ENCODE data around the gene MAP3K7CL.

Gene MAP3K7CL

DNA sequence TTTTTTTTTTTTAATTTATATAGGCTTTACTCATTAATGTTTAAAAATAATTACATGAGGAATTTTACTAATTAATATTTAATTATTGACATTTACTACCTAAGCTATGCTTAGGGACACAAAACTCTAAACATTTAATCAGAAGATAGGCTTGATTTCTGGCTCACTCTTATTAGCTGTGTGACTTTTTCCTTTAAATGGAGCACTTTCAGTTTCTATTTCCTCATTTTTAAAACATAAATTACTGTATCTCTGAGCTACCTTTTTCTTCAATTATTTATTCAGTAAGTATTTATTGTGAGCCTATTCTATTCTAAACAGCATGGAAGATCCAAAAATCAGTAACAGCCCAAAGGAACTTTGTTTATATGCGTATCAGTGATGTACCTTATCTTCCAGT lies 40.5 kb downstream of the MAP3K7CL start:
- DNase-seq, result no peak

DNA sequence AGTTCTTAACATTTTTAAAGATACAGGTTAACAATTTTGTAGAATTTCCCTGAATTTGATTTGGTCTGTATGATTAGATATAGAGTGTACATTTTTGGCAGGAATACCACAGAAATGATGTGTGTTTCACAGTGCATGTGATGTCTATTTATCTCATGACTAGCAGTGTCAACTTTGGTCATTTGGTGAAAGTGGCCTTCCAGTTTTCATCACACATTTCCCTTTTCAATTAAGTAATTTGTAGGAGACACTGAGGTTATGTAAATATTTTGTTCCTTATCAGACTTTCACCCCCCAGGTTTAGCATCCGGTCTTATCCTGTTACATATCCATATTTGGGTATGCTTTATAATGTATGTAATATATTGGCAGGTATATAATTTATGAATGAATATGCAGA lies 41.8 kb downstream of the MAP3K7CL start:
- DNase-seq, result no peak

DNA sequence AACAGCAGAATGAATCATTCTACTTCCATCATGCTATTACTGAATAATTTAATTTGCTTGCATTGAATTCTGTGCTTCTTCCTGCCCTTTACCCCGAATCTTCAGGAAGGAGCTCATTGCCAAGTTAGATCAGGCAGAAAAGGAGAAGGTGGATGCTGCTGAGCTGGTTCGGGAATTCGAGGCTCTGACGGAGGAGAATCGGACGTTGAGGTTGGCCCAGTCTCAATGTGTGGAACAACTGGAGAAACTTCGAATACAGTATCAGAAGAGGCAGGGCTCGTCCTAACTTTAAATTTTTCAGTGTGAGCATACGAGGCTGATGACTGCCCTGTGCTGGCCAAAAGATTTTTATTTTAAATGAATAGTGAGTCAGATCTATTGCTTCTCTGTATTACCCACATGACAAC lies 44.2 kb downstream of the MAP3K7CL start:
- no peak for DNase-seq

DNA sequence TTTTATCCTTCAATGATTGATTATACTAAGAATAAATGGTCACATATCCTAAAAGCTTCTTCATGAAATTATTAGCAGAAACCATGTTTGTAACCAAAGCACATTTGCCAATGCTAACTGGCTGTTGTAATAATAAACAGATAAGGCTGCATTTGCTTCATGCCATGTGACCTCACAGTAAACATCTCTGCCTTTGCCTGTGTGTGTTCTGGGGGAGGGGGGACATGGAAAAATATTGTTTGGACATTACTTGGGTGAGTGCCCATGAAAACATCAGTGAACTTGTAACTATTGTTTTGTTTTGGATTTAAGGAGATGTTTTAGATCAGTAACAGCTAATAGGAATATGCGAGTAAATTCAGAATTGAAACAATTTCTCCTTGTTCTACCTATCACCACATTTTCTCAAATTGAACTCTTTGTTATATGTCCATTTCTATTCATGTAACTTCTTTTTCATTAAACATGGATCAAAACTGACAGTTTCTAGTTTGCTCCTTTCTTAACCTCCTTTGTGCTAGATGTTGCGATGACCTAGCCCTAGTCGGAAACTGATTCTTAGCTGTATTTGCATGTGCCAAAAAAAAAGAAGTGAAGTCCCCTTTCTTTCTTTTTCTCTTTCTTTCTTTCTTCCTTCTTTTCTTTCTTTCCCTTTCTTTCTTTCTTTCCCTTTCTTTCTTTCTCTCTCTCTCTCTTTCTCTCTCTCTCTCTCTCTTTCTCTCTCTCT lies 45.1 kb downstream of the MAP3K7CL start:
- no peak for DNase-seq

DNA sequence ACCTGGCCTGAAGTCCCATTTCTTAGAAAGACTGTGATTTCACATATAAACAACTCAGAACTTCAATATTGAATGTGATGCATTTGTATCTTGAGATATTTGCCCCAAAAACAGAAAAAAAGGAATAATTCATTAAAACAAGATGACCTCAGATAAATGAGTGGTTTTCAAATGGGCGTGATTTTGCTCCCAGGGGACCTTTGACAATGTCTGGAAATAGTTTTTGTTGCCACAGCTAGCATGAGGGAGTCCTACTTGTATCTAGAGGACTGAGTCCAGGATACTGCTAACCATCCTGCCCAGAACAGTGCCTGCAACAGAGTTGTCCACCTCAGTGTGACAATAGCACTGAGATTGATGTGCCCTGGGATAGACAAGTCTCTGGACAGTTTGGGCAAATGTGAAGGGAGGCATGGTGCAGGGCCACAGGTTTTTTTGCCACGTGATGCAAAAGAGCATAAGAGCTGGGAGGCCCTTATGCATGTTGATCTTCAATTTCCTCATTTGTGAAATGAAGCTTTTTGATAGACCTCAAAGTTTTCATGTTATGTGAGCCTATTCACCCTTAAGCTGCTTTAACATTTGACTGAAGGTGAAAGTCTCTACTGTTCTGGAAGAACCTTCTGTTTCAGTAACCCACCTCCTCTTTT lies 46.2 kb downstream of the MAP3K7CL start:
- DNase-seq, result no peak

DNA sequence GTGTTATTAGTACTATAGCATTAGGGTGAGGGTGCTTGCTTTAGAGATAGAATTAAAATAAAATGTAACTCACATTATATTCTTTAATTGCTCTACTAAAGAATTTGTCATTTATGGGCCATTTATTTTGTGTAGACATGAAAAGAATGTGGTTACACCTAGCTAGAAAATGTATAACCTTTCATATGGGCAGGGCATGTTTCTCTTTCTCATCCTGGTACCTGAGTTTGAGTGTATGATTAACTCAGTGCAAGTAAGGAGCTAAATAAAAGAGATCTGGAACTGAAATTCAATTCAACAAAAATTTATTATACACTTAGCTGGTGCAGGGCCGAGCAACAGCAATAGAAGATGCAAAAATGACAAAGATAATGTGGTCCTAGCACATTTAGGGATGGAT lies 47.4 kb downstream of the MAP3K7CL start:
- no peak for DNase-seq

DNA sequence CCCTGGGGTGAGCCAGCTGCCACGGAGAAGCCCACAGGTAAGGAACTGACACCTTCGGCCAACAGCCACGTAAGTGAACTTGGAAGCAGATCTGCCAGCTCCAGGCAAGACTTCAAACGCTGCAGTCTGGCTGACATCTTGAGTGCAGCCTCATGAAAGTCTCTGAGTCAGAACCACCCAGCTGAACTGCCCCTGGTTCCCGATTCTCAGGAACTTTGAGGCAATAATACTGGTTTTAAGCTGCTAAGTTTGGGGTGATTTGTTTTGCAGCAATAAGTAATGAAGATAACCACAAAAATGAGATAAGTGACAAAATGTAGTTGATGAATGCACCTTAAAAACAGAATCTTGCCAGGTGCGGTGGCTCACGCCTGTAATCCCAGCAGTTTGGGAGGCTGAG lies 48.5 kb downstream of the MAP3K7CL start:
- DNase-seq, result no peak

DNA sequence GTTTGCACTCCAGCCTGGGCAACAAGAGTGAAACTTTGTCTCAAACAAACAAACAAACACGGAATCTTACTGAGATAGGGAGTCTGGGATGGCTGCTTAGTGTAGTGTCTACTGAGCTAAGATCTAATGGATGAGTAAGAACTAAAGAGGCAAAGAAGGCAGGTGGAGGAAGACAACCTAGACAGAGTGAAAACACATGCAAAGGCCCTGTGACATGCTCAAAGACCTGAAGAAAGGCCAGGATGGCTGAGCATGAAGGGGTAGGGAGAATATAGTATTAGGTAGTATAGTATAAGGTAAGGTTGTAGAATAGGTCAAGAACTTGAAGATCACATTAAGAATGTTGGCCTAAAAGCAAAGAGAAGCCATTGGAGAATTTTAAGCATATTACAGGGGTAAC lies 49.1 kb downstream of the MAP3K7CL start:
- no peak for DNase-seq

DNA sequence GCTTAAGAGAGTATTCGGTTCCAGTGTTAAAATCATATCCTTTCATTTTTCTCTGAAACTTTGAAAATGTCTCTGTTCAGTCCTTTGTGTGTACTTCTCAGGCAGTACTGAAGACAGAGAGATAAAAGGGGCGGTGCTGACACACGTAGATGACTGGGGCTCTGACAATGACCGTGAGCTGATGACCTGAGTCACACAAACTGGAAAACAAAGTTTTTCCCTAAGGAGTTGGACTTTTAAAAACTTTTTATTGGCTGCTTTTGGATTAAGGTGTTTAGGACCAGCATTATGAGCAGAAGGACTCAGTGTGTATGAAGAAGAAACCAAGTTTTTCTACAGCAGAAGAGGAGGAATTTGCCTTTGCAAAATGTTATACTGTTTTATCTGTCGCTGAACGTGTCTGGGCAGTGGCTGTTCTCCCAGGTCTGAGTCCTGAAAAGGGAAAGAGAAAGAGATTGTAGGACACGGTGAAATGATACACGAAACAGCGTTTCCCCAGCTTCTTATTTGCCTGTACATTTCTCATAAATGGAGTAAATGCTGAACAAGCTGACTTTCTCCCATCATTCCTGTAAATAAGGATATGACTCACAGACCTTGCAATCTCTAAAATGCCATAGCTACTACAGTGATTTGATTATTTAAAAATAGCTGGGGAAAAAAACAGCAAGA lies 51.5 kb downstream of the MAP3K7CL start:
- DNase-seq, result no peak

DNA sequence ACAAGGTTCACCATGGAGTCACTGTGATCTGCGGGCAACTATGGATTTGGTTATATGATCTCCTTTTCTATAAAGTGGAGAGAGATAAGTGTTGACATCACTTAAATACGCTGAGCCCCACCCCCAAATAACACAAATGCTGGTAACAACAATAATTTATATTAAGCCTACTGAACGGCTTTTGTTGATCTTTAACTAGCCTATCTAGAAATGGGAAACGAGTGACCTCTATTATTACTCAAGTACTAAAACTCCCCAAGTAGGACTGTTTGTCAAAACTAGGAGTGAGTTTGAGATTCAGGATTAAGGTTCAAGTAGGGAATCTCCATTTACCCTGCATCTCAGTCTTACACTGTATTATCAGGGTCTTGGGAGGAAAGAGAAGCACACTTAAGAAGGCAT lies 52.2 kb downstream of the MAP3K7CL start:
- no peak for DNase-seq

DNA sequence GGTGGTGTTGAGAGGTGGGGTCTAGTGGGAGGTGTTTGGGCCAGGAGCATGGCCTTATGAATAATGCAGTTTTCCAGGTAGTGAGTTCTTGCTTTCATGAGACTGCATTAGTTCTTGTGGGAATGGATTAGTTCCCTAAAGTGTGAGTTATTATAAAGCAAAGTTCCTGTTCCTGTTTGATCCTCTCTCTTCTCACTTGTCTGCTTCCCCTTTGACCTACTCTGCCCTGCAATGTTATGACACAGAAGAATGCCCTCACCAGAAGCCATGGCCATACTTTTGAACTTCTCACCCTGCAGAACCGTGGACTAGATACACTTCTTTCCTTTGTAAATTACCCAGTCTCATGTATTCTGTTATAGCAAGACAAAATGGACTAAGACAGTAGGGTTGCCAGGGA lies 53.6 kb downstream of the MAP3K7CL start:
- no peak for DNase-seq

DNA sequence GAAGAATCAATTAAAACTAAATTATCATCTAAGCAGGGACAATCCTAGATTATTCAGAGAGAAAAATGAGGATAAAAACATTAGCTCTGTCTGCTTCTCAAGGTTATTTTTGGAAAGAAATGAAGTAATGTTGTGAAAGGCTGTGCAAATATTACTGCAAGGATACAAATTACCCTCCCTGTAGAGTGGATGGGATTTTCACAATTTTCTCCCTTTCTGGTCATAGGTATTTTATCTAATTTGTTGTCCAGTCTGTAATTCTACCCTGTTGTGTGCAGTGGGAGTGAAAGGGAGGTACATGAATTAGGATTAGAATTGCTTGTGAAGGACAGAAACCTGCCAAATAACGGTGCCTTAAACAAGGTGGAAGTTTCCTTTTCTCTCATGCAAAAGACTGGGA lies 54.7 kb downstream of the MAP3K7CL start:
- DNase-seq, result no peak

DNA sequence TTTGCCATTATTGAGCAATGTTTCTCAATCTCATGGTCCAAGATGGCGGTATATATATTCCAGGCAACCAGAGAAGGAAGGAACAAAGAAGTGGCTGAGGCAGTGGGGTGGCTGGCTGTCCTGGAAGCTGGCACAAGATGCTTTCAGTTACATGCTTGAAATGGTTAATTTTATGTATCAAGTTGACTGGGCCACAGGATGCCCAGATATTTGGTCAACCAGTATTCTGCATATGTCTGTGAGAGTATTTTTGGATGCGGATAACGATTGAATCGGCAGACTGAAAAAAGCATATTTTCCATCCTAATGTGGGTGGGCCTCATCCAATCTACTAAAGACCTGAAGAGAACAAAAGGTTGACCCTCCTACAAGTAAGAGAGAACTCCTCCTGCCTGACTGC lies 55.2 kb downstream of the MAP3K7CL start:
- no peak for DNase-seq

DNA sequence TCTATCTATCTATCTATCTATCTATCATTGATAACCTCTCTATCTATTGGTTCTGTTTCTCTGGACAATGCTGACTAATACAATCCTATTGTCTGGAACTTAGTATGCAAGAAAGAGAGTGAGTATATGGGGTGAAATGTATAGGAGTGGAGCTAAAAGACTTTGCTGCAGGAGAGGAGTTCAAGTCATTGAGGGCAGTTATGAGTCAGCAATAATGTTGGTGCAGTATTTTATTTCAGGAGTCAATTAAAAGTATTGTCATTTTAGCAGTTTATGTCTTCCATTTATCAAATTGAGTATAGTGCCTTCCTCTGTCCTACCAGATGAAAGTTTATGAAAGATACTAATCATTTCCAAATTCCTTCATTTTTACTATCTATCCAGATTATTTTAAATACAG lies 55.8 kb downstream of the MAP3K7CL start:
- no peak for DNase-seq

DNA sequence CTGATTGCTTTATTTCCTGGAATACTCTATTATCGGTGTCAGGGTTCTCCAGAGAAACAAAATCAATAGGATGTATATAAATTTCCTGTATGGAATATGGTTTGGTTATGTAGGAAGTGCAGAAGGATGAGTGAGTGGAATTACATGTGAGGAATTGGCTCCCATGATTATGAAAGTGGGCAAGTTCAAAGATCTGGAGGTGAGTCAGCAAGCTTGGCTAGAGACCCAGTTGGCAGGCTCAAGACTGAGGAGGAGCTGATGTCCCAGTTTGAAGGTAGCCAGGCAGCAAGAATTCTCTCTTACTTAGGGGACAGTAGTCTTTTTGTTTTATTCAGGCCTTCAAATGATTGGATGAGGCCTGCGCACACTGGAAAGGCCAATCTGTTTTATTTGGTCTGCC lies 57.5 kb downstream of the MAP3K7CL start:
- no peak for DNase-seq

DNA sequence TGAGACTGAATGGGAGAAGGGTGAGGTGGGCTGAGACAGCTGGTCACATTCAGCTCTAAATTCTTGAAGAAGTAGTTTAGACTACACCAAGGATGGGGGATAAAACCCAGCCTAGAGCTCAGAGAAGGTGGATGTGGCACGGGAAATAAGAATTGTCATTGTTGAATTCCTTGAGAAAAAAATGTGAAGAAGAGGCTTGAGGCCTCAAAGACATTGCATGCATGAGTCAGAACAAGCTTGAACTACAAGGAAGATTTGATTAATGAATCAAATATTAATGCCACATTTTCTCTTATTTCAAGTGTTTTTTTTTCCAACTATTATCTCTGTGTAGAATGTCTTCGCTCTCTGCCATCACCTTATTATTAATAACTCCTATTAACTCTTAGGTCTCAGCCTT lies 58.9 kb downstream of the MAP3K7CL start:
- DNase-seq, result no peak

DNA sequence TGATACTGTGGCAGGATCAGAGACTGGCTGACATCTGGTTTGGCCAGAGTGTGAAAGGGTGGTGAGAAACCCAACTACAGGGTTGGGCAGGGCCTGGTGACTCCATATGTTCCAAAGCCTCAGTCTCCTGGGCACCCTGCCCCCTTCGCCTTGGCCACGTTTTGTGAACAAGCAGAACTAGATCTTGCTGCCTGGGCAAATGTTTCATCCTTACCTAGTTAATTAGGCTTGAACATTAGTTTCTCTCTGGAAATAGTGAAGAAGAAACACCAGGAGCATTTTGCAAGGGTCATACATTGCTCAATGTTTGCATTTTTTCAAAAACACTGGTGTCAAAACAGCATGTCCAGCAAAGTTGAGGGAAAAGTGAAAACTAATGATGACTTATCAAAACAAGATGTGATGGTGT lies 60.5 kb downstream of the MAP3K7CL start:
- no peak for DNase-seq

DNA sequence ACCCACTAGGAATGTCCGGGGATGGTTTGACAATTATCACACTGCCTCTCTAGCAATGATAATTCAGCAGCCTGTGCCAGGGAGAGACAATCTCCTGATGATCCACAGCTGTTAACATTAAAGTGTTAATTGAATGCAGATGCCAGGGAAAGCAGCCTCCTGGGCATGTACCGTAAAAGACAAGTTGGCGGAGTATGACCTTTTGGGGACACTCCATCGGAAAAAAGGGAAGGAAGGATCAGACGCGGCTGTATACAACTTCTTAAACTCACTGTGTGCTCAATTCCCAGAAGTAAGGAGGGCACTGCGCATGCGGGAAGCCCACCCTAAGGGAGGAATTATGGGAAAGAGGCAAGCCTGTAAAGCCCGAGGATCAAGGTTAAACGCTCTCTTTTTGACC lies 62.6 kb downstream of the MAP3K7CL start:
- DNase-seq, result no peak

DNA sequence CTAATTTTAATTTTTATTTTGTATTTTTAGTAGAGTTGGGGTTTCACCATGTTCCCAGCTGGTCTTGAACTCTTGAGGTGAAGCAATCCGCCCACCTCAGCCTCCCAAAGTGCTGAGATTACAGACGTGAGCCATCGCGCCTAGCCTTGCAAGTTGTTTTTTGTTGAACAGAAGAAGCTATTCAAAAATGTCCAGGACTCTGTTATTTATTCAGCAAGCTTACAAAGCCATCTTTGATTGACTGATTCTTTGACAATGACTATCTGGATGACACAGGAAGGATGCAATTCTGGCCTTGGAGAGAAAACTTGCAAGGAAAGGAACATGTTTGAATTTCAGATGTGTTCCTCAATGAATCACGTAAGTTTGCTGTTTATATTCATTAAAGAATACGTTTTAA lies 63.5 kb downstream of the MAP3K7CL start:
- no peak for DNase-seq

DNA sequence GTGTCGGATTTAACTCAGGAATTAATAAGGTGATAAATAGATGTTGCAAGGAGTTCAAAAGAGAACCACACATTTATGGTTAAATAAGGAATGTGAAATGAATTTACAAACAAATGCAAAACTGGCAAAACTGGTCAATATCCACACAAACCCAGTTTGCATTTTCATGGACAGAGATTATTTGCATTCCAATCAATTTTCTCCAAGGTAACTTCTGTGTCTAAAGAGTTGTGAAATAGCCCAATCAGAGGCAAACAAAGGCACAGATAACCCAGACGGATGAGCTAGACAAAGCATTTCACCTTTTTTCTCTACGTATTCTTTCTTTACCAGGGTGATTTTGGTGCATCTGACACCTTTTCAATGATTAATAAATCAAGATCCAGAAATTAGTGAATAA lies 63.9 kb downstream of the MAP3K7CL start:
- no peak for DNase-seq

DNA sequence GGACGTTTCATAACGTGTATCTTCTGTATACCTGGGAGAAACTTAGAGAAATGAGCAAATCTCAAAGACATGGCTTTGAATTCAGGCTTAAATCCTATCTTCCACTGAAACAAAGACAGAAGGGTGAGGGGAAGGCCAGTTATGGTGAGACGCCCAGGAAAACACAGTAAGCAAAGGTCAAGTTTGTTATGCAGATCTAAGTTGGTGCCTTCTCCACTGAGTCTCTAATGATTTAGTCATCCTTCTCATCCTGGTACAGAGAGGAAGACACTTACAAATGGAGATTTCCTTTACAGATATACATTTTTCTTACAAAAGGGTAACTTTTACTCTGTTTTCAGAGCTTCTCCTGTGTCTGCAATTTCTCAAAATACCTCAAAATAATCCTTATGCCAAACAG lies 64.4 kb downstream of the MAP3K7CL start:
- DNase-seq, result no peak

DNA sequence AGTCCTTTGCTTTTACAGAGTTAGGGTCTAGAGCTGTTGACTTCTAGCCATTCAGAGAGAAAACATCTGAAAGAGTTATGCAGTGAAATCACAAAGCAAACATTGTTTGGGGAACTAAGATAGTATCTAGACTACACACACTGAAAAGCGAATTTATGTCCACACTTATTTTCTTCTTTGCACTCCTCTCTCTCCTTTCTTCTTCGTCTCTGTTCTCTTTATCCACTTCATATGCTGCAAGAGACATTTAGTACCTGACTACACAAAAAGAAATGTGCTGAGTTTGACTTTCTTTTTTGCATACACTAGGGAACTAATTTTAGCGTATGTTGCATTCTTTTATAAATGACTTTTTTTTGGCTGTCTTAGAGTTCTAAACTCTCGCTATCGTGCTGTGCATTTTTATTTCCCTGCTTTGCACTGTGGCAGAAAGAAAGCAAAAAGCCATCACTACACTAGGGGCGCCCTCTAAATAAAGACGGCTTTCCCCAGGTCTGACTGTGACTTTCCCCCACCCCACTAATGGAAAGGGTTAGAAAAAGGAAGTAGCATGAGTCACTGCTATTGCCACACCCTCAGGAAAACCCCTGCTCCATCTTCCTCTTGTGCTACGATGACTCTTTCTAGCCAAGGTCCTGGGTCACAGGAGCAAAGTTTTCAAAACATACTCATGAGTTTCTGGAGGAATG lies 65.7 kb downstream of the MAP3K7CL start:
- peak; percentile 72 for DNase-seq

DNA sequence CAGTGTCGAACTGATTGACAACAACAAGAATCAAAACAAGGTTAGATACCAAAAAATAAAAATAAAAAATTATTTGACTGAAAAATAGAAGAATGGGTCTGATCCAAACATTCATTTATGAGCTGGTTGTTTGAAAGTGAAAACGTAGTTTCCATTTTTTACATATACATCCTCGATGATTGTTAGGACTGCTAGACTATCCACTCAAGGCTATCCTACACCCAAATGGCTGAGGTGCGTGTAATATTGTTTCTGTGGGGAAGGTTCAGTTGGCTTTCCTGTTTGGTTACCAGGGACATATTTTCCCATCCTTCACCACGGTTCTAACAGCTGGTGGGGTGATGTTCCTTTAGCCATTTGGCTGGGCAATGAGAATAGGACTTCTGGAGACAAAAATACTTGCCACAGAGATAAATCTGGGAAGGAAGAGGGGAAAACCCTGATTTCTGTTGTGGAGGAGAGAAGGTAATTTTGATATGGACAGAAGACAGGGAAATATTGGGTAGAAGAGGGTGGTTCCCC lies 66.3 kb downstream of the MAP3K7CL start:
- DNase-seq, result no peak

DNA sequence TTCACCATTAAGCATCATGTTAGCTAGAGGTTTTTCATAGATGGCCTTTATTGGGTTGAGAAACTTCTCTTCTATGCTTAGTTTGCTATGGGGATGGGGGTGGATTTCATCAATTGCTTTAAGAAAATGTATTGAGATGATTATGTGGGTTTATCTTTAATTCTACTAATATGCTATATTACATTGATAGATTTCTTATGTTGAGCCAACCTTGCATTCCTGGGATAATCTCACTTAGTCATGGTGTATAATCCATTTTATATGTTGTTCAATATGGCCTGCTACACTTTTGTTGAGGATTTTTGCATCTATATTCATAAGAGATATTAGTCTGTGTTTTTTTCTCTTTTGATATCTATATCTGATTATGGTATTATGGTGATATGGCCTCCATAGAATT lies 70.7 kb downstream of the MAP3K7CL start:
- no peak for DNase-seq
